ENCODE measurements around the gene RGR.

GRCh38 chr10:84205853-84206525, 38.9 kb upstream of the RGR start:
- TF ChIP-seq, protein P1, sequence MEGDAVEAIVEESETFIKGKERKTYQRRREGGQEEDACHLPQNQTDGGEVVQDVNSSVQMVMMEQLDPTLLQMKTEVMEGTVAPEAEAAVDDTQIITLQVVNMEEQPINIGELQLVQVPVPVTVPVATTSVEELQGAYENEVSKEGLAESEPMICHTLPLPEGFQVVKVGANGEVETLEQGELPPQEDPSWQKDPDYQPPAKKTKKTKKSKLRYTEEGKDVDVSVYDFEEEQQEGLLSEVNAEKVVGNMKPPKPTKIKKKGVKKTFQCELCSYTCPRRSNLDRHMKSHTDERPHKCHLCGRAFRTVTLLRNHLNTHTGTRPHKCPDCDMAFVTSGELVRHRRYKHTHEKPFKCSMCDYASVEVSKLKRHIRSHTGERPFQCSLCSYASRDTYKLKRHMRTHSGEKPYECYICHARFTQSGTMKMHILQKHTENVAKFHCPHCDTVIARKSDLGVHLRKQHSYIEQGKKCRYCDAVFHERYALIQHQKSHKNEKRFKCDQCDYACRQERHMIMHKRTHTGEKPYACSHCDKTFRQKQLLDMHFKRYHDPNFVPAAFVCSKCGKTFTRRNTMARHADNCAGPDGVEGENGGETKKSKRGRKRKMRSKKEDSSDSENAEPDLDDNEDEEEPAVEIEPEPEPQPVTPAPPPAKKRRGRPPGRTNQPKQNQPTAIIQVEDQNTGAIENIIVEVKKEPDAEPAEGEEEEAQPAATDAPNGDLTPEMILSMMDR (IDR thresholded peaks at IDR 0.05): no peak
- no peak for TF ChIP-seq POLR2A (IDR thresholded peaks at IDR 0.05)

Data from body of pancreas (tissue), 4 donors.